Measurements from ENCODE around the gene RALBP1.
"Not testable (repeated sequence)": the region's sequence is repeated elsewhere in the genome, so short reads cannot be mapped to it uniquely, and the experiment has no call there.

The RALBP1 gene

DNA sequence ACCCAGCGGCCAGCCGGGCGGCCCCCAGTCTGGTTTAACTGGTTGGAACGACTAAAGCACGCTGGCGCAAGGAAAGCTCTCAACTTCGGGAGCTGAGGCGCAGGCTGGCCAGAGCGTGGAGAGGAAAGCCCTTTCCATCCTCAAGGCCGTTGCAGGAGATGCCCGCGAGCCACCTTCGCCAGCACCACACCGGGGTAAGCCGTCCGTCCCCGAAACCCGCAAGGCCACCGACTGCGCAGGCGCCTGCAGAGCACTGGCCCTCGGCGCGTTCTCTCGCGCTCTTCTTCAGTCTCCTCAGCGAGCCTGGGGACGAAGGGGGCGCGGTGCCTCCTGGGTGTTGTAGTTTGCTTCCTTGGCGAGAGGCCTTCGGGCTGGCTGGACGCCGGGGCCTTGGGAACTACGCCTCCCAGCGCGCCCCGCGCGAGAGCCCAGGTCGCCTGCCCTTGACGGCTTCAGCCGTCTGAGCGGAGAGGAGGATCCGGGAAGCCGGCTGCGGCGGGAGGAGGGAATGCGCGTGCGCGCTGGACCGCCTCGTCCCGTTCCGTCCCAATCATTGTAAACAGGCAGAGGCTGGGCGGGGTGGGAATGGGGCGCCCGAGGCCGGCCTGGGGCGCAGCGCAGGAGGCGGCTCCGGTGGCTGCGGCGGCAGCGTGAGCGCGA lies at the start of gene RALBP1:
Gene RALBP1, plus strand, starts transcription at position 531 of the 660 bp plus-strand sequence. CDS start 37,533 bp downstream, outside the sequence.
- peak; percentile 95 for DNase-seq

DNA sequence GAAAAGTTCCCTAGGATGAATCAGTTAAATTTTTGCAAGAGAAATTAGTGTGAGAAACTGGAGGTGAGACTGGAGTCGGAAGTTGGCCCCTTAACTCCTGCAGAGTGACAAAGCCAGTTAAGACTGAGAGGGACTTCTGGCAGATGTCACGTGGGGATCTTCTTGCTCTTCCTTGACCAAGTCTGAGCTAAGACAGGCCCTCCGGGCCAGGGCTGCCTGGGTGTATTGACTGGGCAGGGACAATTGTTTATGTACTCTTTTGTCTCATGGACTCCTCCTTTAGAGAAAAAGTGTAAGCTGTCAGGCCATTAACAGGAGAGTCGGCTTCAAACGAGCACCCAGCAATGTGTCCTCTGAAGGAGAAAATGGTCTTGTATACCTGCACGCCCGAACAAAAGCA lies 48.6 kb upstream of the RALBP1 start:
- DNase-seq, result no peak

DNA sequence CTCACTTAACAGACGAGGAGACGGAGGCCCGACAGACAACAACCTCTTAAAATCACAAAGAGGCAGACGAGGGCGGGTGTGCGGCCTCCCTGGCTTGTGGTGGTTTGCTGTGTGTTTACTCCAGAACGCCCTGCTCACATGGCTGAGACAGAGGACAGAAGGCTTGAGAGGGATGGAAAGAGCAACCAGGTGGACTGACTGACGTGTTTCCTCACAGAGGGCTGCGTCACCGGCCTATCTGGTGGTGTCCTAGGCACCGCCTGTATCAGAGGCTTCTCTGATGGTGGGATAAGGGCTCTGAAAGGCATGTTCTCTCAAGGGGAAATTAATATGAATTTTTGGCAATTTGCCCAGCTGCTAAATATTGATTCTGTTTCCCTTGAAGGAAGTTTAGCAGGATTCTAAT lies 47.0 kb upstream of the RALBP1 start:
- DNase-seq, result no peak

DNA sequence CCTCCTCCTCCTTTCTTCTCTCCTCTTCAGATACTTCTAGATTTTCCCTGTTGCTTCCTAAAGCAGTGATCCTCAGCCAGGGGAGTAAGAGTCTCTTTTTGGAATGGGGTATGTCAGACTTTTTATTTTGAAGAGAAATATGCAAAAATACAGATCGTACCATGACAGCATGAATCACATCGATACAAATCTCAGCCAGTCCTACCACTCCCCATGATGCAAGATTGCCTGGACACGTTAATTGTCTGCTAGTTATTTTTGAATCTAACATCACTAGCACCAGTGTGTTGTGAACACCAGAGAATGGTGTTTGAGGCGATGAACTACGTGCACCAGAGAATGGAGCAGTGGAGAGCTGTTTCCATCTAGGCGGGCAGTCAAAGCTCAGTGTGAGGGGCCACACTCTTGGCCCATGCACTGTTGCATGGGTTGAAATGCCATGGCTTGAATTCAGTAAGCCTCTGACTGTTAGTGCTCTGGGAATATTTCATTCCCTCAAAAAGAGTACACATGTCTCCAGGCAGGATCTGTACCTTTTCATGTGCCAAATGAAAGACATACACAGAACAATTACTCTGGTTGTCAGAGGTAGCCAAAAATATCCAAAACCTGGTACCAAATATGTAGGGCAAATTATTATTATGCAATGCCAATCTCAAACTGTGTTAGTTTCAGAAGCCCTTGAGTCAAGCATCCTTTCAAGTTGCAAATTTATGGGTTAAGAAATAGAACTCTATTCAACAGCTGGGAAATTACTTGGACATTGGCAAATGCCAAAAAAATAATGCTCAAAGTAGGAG lies 46.3 kb upstream of the RALBP1 start:
- DNase-seq, result no peak

DNA sequence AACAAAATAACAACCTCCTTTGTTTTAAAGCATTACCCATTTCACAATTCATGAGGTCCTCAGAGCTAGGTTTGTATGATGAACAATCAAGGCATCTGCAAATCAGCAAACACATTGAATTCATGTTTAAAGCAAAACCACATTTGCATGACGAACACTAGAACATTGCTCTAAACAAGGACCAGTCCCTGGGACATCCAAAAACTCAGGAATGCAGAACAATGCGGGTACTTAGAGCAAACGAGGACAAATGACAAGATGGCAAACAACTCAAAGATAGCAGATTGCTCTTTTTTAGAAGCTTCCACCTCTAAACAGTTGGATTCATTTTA lies 45.7 kb upstream of the RALBP1 start:
- no peak for DNase-seq

DNA sequence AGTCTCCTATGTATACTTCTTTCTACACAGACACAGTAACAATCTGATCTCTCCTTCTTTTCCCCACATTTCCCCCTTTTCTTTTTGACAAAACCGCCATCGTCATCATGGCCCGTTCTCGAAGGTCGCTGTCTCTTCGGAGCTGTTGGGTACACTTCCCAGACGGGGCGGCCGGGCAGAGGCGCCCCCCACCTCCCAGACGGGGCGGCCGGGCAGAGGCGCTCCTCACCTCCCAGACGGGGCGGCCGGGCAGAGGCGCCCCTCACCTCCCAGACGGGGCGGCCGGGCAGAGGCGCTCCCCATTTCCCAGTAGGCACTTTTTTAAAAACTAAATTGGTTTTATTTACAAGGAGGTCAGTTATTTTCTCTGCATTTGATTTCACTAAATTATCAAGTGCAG lies 45.0 kb upstream of the RALBP1 start:
- DNase-seq, result not testable (repeated sequence)

DNA sequence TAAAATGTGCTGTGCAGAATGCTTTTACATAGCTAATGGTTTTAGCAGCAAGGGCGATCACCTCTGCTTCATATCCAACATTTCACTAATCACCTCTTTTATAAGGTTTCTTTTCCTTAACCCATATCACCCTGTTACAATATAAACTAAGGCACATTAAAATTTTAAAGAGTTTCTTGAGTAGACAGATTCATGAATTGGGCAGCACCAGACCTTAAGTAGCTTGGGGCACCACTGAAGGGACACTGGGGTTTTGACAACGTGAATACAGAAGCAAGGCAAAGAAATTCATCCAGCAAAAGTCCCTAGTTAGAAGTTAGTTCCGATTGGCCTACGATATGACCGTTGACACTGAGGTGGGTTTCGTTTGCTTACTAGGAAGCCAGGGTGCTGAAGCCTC lies 44.0 kb upstream of the RALBP1 start:
- no peak for DNase-seq

DNA sequence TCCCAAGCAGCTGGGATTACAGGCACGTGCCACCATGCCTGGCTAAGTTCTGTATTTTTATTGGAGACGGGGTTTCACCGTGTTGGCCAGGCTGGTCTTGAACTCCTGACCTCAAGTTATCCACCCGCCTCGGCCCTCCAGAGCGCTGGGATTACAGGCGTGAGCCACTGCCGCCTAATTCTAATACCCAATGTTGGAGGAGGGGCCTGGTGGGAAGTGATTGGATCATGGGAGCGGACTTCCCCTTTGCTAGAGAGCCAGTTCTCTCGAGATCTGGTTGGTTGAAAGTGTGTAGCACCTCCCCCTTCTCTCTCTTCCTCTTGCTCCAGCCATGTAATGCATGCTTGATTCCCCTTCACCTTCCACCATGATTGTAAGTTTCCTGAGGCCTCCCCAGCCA lies 42.2 kb upstream of the RALBP1 start:
- DNase-seq, result not testable (repeated sequence)

DNA sequence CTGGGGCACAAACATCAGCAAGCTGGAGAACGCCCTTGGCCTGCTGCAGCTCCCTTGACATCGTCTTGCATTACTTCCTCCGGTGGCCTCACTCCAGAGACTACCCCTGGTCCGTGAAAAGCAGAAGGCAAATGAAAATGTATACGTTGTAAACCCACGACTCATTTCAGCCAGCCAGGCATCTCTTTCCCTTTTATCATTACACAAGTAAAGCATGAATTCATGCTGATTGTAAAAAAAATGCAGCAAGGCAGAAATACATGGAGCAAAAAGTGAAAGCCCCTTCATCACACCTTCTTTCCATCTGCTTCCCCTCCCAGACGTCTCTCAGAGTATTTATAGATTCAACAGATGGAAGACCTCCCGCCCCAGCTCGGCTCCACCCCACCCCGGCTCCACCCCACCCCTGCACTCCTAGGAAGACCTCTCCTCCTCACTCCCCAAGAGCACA lies 41.6 kb upstream of the RALBP1 start:
- DNase-seq, result no peak

DNA sequence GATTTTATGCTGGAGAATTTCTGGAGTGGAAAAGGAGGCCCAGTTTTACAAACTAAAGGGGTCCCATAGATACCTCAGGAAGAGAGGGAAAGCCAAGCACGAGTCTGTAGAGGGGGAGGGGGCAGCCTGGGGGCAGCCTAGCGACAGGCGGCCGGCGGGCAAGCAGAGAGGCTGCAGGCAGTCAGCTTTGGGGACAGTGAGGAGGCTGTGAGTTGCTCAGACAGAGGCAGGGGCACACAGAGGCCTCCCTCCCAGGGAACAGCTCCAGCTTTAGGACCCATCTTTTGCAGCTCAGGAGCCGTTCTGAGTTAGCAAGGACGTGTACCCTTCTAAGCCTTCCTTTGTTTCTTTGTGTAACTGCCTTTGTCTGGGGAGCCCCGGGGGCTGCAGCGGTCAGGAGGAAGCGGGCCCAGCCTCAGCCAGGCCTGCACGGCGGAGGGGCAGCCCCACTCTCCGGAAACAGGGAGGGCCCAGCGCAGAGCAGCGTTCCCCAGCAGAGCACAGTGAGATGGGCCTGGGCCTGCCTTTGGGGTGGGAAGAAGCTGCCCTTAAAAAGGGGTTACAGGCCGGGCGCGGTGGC lies 41.1 kb upstream of the RALBP1 start:
- DNase-seq, result no peak

DNA sequence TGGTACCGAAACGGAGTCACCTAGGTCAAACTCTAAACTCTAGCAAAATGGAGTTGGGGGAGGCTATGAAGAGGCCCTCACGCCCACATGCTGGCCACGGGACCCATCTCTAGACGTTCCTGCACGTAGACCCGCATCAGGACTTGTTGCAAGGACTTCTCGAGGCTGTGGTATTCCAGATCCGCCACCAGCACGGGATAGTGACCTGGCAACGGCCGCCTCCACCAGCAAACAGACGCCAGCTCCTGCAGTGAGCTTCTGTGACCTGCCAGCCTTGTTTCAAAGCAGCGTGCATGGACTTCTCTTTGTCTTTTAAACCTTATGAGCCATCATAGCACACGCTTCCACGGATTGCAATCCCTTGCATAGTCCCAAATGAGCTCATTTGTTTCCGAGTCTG lies 40.3 kb upstream of the RALBP1 start:
- no peak for DNase-seq

DNA sequence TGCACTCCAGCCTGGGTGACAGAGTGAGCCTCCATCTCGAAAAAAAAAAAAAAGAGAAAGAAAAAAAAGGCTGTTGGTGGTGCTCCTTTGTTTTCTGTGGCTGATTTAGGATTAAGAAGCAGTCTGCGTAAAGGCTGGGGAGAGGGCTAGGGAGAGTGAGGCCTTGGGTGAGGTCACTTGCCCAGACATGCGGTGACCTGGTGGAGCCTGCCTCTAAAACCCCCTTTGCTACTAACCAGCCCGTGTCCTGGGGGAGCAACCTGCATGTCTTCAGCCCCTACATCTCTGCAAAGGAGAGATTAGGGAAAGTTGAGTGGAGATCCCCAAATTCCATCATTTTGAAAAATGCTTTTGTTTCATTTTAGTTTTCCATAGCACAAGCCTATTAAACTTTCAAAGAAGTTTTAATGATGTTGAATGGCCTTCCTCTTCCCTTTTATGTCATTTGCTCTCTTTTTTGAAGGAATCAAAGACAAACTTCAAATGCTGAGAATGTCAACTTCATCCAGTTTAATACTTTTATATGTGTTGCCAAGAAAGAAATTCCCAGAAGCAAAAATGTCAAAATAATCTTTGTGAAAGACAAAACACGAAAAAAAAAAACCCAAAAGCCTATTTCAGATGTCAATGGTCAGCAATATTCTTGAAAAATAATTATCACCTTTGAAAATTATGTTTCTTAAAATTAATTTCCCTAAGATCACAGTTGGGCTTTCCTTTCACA lies 38.9 kb upstream of the RALBP1 start:
- no peak for DNase-seq

DNA sequence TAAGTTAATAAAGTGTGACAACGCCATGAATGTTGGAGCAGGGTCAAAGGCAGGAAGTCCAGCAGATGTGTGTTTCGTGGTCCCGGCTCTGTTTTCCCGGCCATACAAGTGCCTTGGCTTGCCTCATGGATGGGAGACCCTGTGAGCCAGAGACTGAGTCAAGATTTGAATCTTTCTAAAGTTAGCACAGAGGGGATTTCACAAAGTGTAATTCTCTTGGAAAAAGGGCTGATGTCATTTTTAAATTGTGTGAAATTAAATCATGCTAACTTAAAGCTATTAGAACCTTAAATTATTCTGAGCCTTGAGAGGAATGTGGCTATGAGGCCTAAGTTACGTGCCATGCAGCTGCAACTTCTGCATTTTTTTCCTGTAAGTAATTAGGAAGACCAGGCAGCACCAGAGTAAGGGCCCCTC lies 38.3 kb upstream of the RALBP1 start:
- DNase-seq, result no peak

DNA sequence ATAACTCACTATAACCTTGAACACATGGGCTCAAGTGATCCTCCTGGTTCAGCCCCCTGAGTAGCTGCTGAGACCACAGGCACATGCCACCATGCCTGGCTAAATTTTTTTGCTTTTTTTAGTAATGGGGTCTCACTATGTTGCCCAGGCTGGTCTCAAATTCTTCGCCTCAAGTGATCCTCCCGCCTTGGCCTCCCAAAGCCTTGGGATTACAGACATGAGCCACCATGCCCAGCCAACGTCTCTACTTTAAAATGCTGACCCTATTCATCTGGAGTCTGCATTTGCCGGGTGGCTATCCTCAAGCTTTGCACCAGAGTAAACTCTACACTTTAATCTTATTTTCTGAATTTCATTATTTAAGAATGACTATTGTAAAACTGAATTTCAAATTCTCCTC lies 37.6 kb upstream of the RALBP1 start:
- no peak for DNase-seq

DNA sequence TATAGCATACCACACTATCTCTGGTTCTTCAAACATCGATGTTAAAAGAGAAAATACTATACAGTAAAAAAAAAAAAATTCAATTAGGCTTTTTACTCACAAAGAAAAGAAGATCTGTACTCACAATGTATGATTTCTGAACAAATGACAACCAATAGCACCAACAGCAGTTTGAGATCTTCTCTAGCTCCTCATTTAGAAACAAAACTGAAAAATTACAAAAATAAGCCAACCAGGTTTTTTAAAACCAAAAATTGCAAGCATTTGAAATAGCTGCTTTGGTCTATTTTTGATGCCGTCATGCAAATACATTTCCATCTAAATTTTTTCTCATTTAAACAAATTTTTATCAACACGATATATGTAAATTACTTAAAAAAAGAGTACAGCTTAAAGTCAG lies 34.3 kb upstream of the RALBP1 start:
- no peak for DNase-seq

DNA sequence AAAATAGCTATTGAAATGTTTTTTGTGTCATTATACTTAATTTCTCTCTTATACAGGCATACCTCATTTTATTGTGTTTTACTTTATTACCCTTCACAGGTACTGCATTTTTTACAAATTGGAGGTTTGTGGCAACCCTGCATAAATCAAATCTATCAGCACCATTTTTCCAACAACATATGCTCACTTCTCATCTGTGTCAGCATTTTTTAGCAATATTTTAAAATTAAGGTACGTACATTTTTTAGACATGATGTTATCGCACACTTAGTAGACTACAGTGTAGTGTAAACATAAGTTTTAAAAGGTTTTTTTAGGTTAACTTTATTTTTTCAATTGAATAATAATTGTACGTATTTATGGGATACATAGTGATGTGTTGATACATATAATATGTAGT lies 30.8 kb upstream of the RALBP1 start:
- DNase-seq, result no peak

DNA sequence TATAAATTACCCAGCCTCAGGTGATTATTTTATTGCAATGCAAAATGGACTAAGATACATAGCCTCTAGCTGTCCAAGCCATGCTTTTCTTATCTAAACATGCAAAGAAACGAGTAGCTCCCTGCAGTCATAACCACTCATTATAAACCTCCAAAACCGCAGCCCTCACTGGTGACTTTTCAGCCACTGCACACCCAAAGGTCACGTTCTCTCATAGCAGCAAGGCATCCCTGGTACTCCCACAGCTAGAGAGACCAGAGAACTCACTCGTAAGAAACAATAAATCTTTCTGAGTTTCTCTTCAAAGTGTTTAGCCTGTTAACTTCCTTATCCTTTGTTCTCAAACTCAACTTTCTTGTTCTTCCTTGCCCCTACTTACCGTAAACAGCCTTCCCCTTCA lies 28.5 kb upstream of the RALBP1 start:
- no peak for DNase-seq

DNA sequence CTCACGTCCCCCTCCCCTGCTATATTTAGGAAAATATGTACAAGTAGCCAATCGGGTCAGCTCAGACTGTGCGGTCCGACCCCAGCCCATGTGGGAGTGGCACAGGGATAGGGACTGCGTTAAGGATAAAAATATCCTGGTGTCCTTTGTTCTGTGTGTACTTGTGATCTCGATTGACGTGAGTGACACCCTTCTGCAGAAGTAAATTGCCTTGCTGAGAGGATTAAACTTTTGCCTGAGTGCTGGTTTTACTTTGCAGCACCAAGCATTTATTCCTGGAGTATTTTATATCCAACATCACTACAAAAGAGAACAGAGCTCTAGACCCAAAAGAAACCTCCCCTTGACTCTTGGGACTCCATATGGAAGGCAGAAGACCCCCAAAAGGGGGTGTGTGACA lies 28.0 kb upstream of the RALBP1 start:
- DNase-seq, result no peak

DNA sequence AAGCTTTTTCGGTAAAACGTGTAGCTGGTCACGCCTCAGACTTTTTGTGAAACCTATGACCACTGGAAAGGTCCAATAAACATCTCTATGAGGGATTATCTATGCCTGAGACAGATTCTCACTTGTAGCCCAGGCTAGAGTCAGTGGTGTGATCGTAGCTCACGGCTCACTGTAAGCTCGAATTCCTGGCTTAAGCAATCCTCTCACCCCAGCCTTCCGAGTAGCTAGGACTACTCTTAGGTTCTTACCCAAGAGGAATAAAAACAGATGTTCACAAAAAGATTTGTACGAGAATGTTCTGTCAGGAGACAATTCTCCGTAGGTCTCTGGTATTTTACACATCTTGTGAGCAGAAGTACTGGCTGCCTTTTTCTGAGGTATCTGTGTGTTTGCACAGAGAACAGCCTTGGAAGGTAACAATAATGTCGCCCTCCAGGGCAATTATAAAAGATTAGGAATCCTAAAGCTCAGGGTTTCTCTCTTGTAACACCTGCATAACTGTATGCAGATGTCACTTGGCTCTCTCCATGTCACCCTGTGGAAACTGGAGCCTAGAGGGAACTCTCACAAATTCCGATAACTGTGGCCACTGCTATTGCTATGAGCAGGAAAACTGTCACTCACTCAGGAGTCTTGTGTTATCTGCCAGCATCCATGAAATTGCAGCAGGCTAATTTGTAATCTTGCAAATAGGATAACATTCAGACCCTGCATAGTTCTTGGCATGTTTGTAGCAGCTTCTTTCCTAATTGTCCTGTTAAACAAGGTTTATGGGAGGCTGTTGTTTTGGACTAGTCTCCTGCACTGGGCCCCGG lies 25.5 kb upstream of the RALBP1 start:
- DNase-seq, result no peak

DNA sequence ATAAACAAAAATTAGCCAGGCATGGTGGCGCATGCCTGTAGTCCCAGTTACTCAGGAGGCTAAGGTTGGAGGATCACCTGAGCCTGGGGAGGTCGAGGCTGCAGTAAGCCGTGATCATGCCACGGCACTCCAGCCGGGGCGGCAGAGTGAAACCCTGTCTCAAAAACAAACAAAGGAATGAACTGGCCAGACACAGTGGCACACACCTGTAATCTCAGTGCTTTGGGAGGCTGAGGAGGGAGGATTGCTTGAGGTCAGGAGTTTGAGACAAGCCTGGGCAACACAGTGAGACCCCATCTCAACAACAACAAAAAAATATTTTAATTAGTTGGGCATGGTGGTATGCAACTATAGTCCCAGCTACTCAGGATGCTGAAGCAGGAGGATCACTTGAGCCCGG lies 24.4 kb upstream of the RALBP1 start:
- DNase-seq, result not testable (repeated sequence)

DNA sequence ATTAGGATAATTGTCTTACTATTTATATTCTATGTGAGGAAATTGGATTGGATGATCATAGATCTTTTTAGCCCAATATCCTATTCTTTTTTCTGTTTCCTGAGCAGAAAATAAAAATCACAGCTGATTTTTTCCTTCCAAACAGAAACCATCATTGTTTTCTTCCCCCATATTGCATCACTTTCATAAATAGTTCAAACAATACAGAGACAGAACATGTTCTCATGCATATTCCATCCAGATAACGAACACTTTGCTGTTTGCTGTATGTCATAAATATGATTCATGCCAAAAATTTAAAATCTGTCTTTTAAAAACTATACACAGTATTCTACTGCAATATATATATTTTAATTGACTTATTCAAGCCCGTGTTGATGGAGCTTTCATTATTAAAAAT lies 22.0 kb upstream of the RALBP1 start:
- DNase-seq, result no peak

DNA sequence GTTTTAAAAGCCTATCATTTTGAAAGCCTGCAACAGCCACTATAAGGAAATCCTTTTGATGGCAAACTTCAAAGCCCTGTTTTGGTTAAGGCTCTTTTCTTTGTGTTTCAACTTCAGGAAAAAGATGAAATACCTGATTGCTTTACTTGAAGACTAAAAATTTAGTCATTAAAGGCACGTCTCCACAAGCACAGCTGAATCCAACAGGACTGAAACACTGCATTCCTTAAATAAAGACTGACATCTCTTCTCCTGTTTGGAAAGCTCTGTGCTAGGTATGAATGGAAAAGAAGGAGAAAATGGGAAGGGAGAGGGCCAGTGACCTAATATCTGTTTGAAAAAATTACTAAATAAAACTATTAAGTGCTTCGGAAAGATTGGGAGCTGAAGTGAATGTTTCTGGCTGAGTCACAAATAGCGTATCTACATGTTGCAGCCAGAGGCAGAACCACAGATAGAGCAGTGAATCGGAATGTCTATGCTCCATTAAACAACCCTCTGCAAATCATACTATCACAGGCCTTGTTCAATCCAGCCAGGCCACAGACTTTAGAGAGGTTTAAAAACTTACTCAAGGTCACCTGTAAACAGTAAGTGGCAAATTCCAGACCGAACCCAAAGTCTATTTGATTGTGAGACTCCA lies 21.1 kb upstream of the RALBP1 start:
- DNase-seq, result no peak

Data from GOT3 (cell line).